GM10847 (cell line): ENCODE results near the gene SPRED2.

Experiments
- POLR2A ChIP-seq: IDR thresholded peaks from 2 replicates; pipeline ENCODE4 v1.6.1; 2011; ENCODE audit not compliant: insufficient read length; ENCODE audit errors: extremely low read depth

The SPRED2 gene

GRCh38 chr2:65287364-65287763 is 145.0 kb downstream of the SPRED2 start:
- no peak for TF ChIP-seq POLR2A

GRCh38 chr2:65282477-65283053 is 149.8 kb downstream of the SPRED2 start:
- no peak for TF ChIP-seq POLR2A

GRCh38 chr2:65281627-65282351 is 150.6 kb downstream of the SPRED2 start:
- no peak for TF ChIP-seq POLR2A

GRCh38 chr2:65279756-65280155 is 152.6 kb downstream of the SPRED2 start:
- no peak for TF ChIP-seq POLR2A

GRCh38 chr2:65278531-65278981 is 153.8 kb downstream of the SPRED2 start:
- no peak for TF ChIP-seq POLR2A

- no peak for TF ChIP-seq POLR2A
These were observed 154.5 kb downstream of the SPRED2 start for GRCh38 chr2:65277791-65278483.

GRCh38 chr2:65277118-65277517 is 155.3 kb downstream of the SPRED2 start:
- no peak for TF ChIP-seq POLR2A

GRCh38 chr2:65276609-65277008 is 155.8 kb downstream of the SPRED2 start:
- TF ChIP-seq POLR2A: no peak

GRCh38 chr2:65275141-65275915 is 157.1 kb downstream of the SPRED2 start:
- no peak for TF ChIP-seq POLR2A

- TF ChIP-seq POLR2A: no peak
These were observed 159.1 kb downstream of the SPRED2 start for GRCh38 chr2:65273344-65273743.

- TF ChIP-seq POLR2A: no peak
These were observed 163.4 kb downstream of the SPRED2 start for GRCh38 chr2:65268957-65269356.

GRCh38 chr2:65267008-65267407 is 165.4 kb downstream of the SPRED2 start:
- no peak for TF ChIP-seq POLR2A

- no peak for TF ChIP-seq POLR2A
These were observed 166.7 kb downstream of the SPRED2 start for GRCh38 chr2:65265671-65266045.

- no peak for TF ChIP-seq POLR2A
These were observed 167.4 kb downstream of the SPRED2 start for GRCh38 chr2:65264821-65265670.

GRCh38 chr2:65263986-65264385 is 168.4 kb downstream of the SPRED2 start:
- TF ChIP-seq POLR2A: no peak
